SK-N-MC (cell line): ENCODE measurements around the gene TLCD2.

Experiments
- FOXP2 ChIP-seq: optimal IDR thresholded peaks from 2 replicates; pipeline ENCODE3; 2011; ENCODE audit warnings: mild to moderate bottlenecking, moderate library complexity; ENCODE audit not compliant: insufficient read depth; ENCODE audit errors: extremely low read length, control extremely low read depth
- POLR2AphosphoS5 ChIP-seq: IDR thresholded peaks from 2 replicates; pipeline ENCODE4 v1.6.1; 2012; ENCODE audit warnings: mild to moderate bottlenecking, low read depth, low read length, borderline replicate concordance

DNA sequence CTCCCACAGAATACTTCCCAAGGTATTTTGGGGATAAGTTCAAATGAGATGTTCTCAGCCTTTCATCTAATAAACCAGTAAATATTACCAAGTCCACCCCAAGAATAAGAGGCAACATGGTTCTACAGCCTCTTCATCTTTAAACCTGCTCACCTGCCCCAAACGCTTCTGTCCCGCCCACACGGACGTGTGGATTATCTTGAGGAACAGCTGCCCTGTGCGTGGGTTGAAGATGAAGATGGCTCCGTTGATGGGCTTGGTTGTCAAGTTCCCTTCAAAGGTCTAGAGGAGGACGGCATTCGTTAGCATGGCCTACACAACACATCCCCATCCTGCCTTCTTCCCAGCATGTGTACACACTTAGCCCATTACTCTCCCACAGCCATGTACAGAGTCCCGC, 52.1 kb downstream of the TLCD2 start:
- TF ChIP-seq POLR2AphosphoS5: no peak
- no peak for TF ChIP-seq FOXP2
